Sigmoid colon (tissue), 3 donors: ENCODE data around the gene C4BPA.

Source experiments
- POLR2A ChIP-seq, 2 donors: fragments of 450-650 bp; IDR thresholded peaks; one replicate each; pipeline ENCODE4 v1.6.1; 2016; ENCODE audit warnings: antibody characterized with exemption in 2 of 2, mild to moderate bottlenecking in 2 of 2, moderate library complexity in 2 of 2
- TF ChIP-seq, protein P1 (sequence below), 4 experiments: fragments of 450-650 bp in 3 of 4; fragments of 200-600 bp in 1 of 4; IDR thresholded peaks; one replicate each; pipeline ENCODE4 v1.5.1; 2016 to 2019; ENCODE audit warnings: antibody characterized with exemption in 4 of 4, mild to moderate bottlenecking in 3 of 4, moderate library complexity in 2 of 4

DNA sequence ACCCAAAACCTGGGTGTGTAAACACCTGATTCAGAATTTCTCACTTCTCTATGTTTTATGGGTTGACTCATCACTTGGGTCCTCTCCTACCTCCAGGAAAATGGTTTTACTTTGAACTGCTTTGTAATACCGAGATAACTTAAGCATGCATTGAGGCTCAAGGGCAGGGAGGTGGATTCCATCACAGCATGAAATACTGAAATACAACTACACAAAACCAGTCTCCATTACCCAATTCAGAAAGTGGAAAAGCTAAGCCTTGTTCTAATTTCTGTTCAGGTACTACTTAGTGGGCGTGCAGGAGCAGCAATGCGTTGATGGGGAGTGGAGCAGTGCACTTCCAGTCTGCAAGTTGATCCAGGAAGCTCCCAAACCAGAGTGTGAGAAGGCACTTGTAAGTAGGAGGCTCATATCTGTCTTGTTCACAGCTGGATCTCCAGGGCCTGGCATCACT, 6.1 kb upstream of the C4BPA start:
- TF ChIP-seq, protein P1, sequence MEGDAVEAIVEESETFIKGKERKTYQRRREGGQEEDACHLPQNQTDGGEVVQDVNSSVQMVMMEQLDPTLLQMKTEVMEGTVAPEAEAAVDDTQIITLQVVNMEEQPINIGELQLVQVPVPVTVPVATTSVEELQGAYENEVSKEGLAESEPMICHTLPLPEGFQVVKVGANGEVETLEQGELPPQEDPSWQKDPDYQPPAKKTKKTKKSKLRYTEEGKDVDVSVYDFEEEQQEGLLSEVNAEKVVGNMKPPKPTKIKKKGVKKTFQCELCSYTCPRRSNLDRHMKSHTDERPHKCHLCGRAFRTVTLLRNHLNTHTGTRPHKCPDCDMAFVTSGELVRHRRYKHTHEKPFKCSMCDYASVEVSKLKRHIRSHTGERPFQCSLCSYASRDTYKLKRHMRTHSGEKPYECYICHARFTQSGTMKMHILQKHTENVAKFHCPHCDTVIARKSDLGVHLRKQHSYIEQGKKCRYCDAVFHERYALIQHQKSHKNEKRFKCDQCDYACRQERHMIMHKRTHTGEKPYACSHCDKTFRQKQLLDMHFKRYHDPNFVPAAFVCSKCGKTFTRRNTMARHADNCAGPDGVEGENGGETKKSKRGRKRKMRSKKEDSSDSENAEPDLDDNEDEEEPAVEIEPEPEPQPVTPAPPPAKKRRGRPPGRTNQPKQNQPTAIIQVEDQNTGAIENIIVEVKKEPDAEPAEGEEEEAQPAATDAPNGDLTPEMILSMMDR (IDR thresholded peaks at IDR 0.05): no peak
- TF ChIP-seq POLR2A (IDR thresholded peaks at IDR 0.05): no peak
